ENCODE data around the gene AFF3.
"Not testable (repeated sequence)": the region's sequence is repeated elsewhere in the genome, so short reads cannot be mapped to it uniquely, and the experiment has no call there.

AFF3 gene

GRCh38 chr2:99784282-99784681, 358.1 kb downstream of the AFF3 start:
- DNase-seq (ENCODE audit: low spot score): no peak

GRCh38 chr2:99780276-99780675, 362.1 kb downstream of the AFF3 start:
- no peak for DNase-seq (ENCODE audit: low spot score)

- DNase-seq (ENCODE audit: low spot score): no peak
Measured at GRCh38 chr2:99779276-99779675, 363.1 kb downstream of the AFF3 start.

- DNase-seq (ENCODE audit: low spot score): no peak
Measured at GRCh38 chr2:99777656-99778290, 364.6 kb downstream of the AFF3 start.

- DNase-seq (ENCODE audit: low spot score): no peak
Measured at GRCh38 chr2:99776906-99777646, 365.3 kb downstream of the AFF3 start.

GRCh38 chr2:99776206-99776905, 366.0 kb downstream of the AFF3 start:
- DNase-seq (ENCODE audit: low spot score): no peak

- DNase-seq (ENCODE audit: low spot score): no peak
Measured at GRCh38 chr2:99775585-99775984, 366.8 kb downstream of the AFF3 start.

- not testable (repeated sequence) for DNase-seq (ENCODE audit: low spot score)
Measured at GRCh38 chr2:99773642-99774041, 368.7 kb downstream of the AFF3 start.

- no peak for DNase-seq (ENCODE audit: low spot score)
Measured at GRCh38 chr2:99772591-99773331, 369.6 kb downstream of the AFF3 start.

GRCh38 chr2:99771681-99772333, 370.6 kb downstream of the AFF3 start:
- DNase-seq (ENCODE audit: low spot score): no peak

GRCh38 chr2:99770876-99771275, 371.5 kb downstream of the AFF3 start:
- no peak for DNase-seq (ENCODE audit: low spot score)

- no peak for DNase-seq (ENCODE audit: low spot score)
Measured at GRCh38 chr2:99765731-99766318, 376.6 kb downstream of the AFF3 start.

GRCh38 chr2:99763764-99764163, 378.6 kb downstream of the AFF3 start:
- no peak for DNase-seq (ENCODE audit: low spot score)

GRCh38 chr2:99762714-99763113, 379.7 kb downstream of the AFF3 start:
- no peak for DNase-seq (ENCODE audit: low spot score)

GRCh38 chr2:99757611-99758114, 384.7 kb downstream of the AFF3 start:
- DNase-seq (ENCODE audit: low spot score): no peak

GRCh38 chr2:99756059-99756458, 386.3 kb downstream of the AFF3 start:
- DNase-seq (ENCODE audit: low spot score): no peak

- no peak for DNase-seq (ENCODE audit: low spot score)
Measured at GRCh38 chr2:99754210-99754609, 388.2 kb downstream of the AFF3 start.

- no peak for DNase-seq (ENCODE audit: low spot score)
Measured at GRCh38 chr2:99753505-99753904, 388.9 kb downstream of the AFF3 start.

- no peak for DNase-seq (ENCODE audit: low spot score)
Measured at GRCh38 chr2:99748344-99748743, 394.0 kb downstream of the AFF3 start.

GRCh38 chr2:99747842-99748241, 394.5 kb downstream of the AFF3 start:
- DNase-seq (ENCODE audit: low spot score): no peak

- no peak for DNase-seq (ENCODE audit: low spot score)
Measured at GRCh38 chr2:99743146-99743545, 399.2 kb downstream of the AFF3 start.

All from HuH-7 (cell line).